ENCODE results near the gene PRKRA. TPM values are rescaled to one million over a fixed set of nuclear protein-coding genes. Genes with fewer than 3 reads are reported as not detected.
A peak's percentile ranks its signal among the peaks of the same experiment; 100 is the strongest.

The PRKRA gene
- total RNA-seq, 3 donors from 2014 or later = 28.7 to 55.6 (median 31.5) TPM

DNA sequence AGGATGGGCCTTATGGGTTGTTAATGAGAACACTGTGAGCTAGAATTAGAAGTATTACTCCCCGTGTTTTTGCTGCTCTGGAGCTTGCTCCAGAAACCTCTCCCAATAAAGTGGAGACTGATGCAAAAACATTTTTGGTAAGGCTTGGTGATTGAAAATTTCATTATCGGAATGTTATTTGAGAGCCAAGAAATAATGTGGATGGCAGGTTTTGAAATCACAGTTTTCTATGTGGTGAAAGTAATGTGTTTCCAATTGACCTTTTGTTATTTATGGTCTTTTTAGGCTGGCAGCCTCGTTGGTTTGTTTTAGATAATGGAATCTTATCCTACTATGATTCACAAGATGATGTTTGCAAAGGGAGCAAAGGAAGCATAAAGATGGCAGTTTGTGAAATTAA, 34.4 kb upstream of the PRKRA start:
- peaks cover 29% of the 10 kb centered on the region for H3K4me1 ChIP-seq (ENCODE audit: low read depth)
- intact Hi-C loops (cut with DNase I, micrococcal nuclease) = no loop called here
- TF ChIP-seq CTCF (IDR thresholded peaks at IDR 0.05) = no peak
- H3K36me3 ChIP-seq (ENCODE audit: low read depth) = no peaks in the 10 kb centered on the region
- no peaks in the 10 kb centered on the region for H3K9me3 ChIP-seq
- H3K4me3 ChIP-seq = no peak overlapping the region
- DNase-seq (no peak), ATAC-seq (no peak)

DNA sequence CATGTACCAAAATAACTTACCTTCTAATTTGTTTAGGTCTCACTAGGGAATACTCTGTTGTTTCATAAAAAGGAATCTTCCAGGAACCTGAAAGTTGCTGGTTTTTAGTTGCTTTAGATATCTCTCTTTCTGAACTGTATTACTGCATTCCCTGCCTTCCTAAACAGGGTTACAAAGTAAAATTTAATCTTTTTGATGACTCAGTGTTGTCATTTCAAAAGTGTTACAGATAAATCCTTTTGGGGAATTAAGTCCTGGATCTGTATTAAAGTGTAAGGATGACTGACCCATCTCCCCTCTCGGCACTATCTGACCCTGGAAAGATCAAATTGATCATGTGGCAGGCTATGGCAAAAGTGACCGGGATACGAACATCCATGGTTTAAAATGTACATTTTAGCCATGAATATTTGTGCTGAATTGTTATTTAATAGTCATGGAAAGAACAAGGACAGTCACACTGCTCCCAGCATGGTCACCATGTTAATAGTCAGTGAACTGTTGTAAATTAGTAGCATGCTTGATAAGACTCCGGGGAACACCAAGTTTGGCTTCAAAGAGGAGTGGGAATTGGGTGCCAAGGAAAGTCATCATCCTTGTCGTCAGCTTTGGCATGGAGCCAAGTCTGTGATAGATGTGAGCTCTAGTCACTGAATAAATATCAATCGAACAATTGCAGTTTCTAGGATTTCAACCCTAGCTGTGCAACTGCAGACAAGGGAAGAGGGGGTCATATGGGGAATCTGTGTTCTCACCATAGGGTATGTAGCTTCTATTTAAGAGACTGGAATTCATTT, 33.5 kb upstream of the PRKRA start:
- intact Hi-C loops (cut with DNase I, micrococcal nuclease) = no loop called here
- Histone ChIP-seq H3K4me3 (no peak overlapping the region), H3K36me3 (ENCODE audit: low read depth) (no peaks in the 10 kb centered on the region), H3K4me1 (ENCODE audit: low read depth) (peaks cover 34% of the 10 kb centered on the region), H3K9me3 (no peaks in the 10 kb centered on the region)
- no peak for ATAC-seq
- peak in 1 of 3 donors; percentile 30 for DNase-seq
- no peak for TF ChIP-seq CTCF (IDR thresholded peaks at IDR 0.05)

DNA sequence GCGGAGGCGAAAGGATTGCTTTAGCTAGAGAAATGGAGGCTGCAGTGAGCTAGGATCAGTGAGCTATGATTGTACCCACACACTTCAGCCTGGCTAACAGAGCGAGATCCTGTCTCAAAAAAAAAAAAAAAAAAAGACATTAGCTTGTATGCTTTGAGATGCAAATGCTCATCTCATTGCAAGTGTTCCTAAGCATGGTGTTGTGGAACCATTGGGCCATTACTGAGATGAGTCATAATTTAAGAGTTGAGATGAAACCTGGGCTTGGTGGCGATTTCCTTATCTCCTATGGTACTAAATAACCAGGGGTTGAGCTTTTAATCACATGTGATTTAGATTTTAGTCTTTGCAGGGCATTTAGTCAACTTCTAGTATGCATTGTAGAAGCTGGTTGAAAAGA, 31.5 kb upstream of the PRKRA start:
- ATAC-seq = no peak
- H3K9me3 ChIP-seq = no peaks in the 10 kb centered on the region
- no peaks in the 10 kb centered on the region for H3K36me3 ChIP-seq (ENCODE audit: low read depth)
- intact Hi-C loops (cut with DNase I, micrococcal nuclease) = no loop called here
- no peak for TF ChIP-seq CTCF (IDR thresholded peaks at IDR 0.05)
- no peak overlapping the region for H3K4me3 ChIP-seq
- peaks cover 34% of the 10 kb centered on the region for H3K4me1 ChIP-seq (ENCODE audit: low read depth)
- DNase-seq = no peak

DNA sequence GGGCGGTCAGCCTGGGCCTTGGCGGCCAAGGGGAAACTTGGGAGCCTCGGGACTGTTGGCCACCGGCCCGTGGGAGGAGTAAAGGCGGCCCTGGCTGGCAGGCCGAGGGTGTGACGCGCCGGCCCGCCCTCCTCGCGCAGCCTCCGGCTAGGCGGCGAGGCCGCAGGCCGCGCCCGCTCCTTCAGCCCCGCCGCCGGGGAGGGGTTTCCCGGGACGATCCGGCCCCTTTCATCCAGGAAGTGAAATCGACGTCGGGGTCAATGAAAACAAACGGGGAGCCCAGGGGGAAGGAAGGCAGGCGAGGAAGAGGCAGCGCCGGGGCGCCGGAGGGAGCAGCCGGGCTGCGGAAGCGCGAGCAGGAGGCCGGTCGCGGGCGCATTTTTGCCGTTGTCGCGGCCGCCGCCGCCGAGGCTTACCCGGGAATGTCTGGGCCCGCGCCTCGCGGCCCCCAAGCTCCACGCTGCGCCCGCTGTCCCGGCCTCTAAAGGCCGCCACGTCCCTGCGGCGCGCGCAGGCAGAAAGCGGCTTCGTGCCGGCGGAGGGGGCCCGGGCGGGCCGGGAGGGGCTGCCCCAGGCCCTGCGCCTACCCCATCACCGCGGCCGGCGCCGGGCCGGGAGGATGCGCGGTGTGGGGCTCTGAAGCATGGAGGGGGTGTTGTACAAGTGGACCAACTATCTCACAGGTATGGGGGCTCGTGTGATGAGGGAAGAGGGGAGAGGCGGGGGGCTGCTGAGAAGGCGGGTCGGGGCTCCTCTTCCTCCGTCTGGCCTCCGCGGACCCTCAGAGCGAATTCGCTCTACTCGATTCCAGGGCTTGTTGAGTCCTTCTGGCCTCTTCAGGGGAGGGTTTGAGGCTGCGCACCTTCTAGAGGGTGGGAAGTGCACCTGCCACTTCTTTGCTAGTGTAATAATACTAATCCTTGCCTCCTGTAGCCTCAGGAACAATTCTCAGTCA, 29.5 kb upstream of the PRKRA start, which contains the start of gene PLEKHA3:
PLEKHA3 (plus strand) TSS at position 231 of the 955 bp plus-strand sequence; CDS start at position 644, 413 bp downstream.
- H3K4me1 ChIP-seq (ENCODE audit: low read depth) = peaks cover 34% of the 10 kb centered on the region
- H3K9me3 ChIP-seq = no peaks in the 10 kb centered on the region
- H3K4me3 ChIP-seq = peak within 1 kb of the TSS; percentile 87
- peak; percentile 93 for ATAC-seq
- no peak for TF ChIP-seq CTCF (IDR thresholded peaks at IDR 0.05)
- no peaks in the 10 kb centered on the region for H3K36me3 ChIP-seq (ENCODE audit: low read depth)
- peak; percentile 95 to 96 (median 96) for DNase-seq
- intact Hi-C loops (cut with DNase I, micrococcal nuclease) = no loop called here

- intact Hi-C loops (cut with DNase I, micrococcal nuclease) = no loop called here
- no peak for DNase-seq
Measured at GRCh38 chr2:178479758-178480226, 28.8 kb upstream of the PRKRA start.

More at GRCh38 chr2:178479758-178480226, 28.8 kb upstream of the PRKRA start:
- peaks cover 29% of the 10 kb centered on the region for H3K4me1 ChIP-seq (ENCODE audit: low read depth)
- no peak for TF ChIP-seq CTCF (IDR thresholded peaks at IDR 0.05)
- no peak for ATAC-seq
- no peak overlapping the region for H3K4me3 ChIP-seq
- no peaks in the 10 kb centered on the region for H3K36me3 ChIP-seq (ENCODE audit: low read depth)
- no peaks in the 10 kb centered on the region for H3K9me3 ChIP-seq

All from mucosa of descending colon (tissue), 3 donors.